ENCODE measurements around the gene PURA. TPM values are rescaled to one million over a fixed set of nuclear protein-coding genes. Genes with fewer than 3 reads are reported as not detected.
A peak's percentile ranks its signal among the peaks of the same experiment; 100 is the strongest.

PURA gene
- total RNA-seq, 1 donor from 2014 or later, result 26.8 TPM

GRCh38 chr5:140109759-140110645 is 3.9 kb upstream of the PURA start:
- no peak for DNase-seq (ENCODE audit: low spot score)

- DNase-seq (ENCODE audit: low spot score), result no peak
These were observed 3.3 kb upstream of the PURA start for GRCh38 chr5:140110646-140110957.

GRCh38 chr5:140111011-140111858 is 2.7 kb upstream of the PURA start:
- no peak for DNase-seq (ENCODE audit: low spot score)

- no peak for DNase-seq (ENCODE audit: low spot score)
These were observed 1.9 kb upstream of the PURA start for GRCh38 chr5:140111859-140112551.

GRCh38 chr5:140112685-140113179 is 1.2 kb upstream of the PURA start:
- DNase-seq (ENCODE audit: low spot score), result no peak

- DNase-seq (ENCODE audit: low spot score), result peak; percentile 48
These were observed 670 bp upstream of the PURA start for GRCh38 chr5:140113180-140113698.

GRCh38 chr5:140114341-140115185 is 654 bp downstream of the PURA start:
- DNase-seq (ENCODE audit: low spot score), result peak; percentile 57

- no peak for DNase-seq (ENCODE audit: low spot score)
These were observed 1.2 kb downstream of the PURA start for GRCh38 chr5:140115186-140115500.

- DNase-seq (ENCODE audit: low spot score), result no peak
These were observed 2.8 kb downstream of the PURA start for GRCh38 chr5:140116716-140117115.

- DNase-seq (ENCODE audit: low spot score), result no peak
These were observed 3.6 kb downstream of the PURA start for GRCh38 chr5:140117523-140117922.

GRCh38 chr5:140118302-140118936 is 4.5 kb downstream of the PURA start:
- no peak for DNase-seq (ENCODE audit: low spot score)

- DNase-seq (ENCODE audit: low spot score), result no peak
These were observed 11.7 kb downstream of the PURA start, which contains the start of gene IGIP for GRCh38 chr5:140125637-140126036. Gene IGIP, plus strand, starts transcription at chr5:140125937. Its CDS starts 2,540 bp downstream, at chr5:140128477.

- no peak for DNase-seq (ENCODE audit: low spot score)
These were observed 12.6 kb downstream of the PURA start for GRCh38 chr5:140126315-140127012.

- no peak for DNase-seq (ENCODE audit: low spot score)
These were observed 14.5 kb downstream of the PURA start for GRCh38 chr5:140128376-140128775.

GRCh38 chr5:140130949-140131733 is 17.2 kb downstream of the PURA start:
- no peak for DNase-seq (ENCODE audit: low spot score)

- peak; percentile 44 for DNase-seq (ENCODE audit: low spot score)
These were observed 18.1 kb downstream of the PURA start for GRCh38 chr5:140131967-140132409.

GRCh38 chr5:140133514-140134167 is 19.7 kb downstream of the PURA start:
- no peak for DNase-seq (ENCODE audit: low spot score)

GRCh38 chr5:140134277-140134935 is 20.5 kb downstream of the PURA start:
- DNase-seq (ENCODE audit: low spot score), result no peak
